ENCODE results near the gene ERI3. TPM values are rescaled to one million over a fixed set of nuclear protein-coding genes. Genes with fewer than 3 reads are reported as not detected.

The ERI3 gene, protein sequence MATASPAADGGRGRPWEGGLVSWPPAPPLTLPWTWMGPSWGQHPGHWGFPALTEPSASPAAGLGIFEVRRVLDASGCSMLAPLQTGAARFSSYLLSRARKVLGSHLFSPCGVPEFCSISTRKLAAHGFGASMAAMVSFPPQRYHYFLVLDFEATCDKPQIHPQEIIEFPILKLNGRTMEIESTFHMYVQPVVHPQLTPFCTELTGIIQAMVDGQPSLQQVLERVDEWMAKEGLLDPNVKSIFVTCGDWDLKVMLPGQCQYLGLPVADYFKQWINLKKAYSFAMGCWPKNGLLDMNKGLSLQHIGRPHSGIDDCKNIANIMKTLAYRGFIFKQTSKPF
- polyA plus RNA-seq (92.5 and 109 TPM in 2 replicates), polyA minus RNA-seq (54.8 and 57.2 TPM in 2 replicates)

DNA sequence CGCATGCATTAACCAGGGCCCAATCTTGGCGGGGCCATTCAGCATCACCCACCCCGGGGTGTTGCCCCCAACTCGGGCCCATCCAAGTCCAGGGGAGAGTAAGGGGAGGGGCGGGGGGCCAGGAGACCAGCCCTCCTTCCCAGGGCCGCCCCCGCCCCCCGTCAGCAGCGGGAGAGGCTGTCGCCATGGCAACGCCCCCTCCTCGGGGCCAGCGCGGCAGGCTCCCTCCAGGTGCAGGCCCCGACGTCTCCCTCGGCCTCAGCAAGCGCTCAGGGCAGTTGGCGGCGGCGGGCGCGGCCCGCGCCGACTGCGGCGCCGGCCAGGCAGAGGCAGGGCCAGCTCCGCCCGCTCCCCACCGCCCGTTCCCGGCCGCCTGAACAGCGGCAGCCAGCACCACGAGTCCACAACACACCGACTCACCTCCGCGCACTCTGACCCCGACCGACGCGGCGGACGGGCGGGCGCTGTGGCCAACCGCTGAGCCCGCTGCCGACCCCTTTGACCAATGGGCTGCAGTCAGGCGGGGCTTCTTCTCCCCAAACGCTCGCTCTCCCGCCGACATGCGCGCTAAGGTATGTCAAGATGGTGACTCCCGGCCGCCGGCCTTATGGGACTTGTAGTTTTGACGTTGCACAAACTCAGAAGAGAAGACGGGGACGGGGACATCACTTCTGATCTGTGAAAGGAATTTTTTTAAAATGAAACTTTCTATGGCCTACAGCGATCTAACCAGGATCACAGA lies at the start of gene ERI3:
ERI3 (minus strand) TSS at position 418 of the 742 bp plus-strand sequence; CDS start at position 187, 231 bp downstream.
- Histone ChIP-seq H2AFZ (ENCODE audit: low read depth, low read length) (peak within 1 kb of the TSS; percentile 85), H3K9me3 (ENCODE audit: low read length) (no peaks in the 10 kb centered on the region), H3K79me2 (replicated peaks; ENCODE audit: insufficient read depth, low read length) (peaks cover 22% of the 10 kb centered on the region), H3F3A (ENCODE audit: insufficient read depth, low read length, poor library complexity, severe bottlenecking) (no peaks in the 10 kb centered on the region), H3K27ac (ENCODE audit: low read length) (peak within 1 kb of the TSS; percentile 39), H3K4me2 (ENCODE audit: low read length) (peak within 1 kb of the TSS; percentile 74), H3K36me3 (ENCODE audit: insufficient read depth, low read length) (peaks cover 3% of the 10 kb centered on the region), H4K20me1 (ENCODE audit: insufficient read depth) (no peaks in the 10 kb centered on the region), H3K9ac (ENCODE audit: low read length) (peak within 1 kb of the TSS; percentile 78), H3K27me3 (ENCODE audit: insufficient read depth, low read depth, low read length) (no peaks in the 10 kb centered on the region), H3K9me2 (ENCODE audit: insufficient read depth, low read length) (no peaks in the 10 kb centered on the region), H3K4me3 (ENCODE audit: low read length) (peak within 1 kb of the TSS; percentile 95)
- TF ChIP-seq, protein P1, sequence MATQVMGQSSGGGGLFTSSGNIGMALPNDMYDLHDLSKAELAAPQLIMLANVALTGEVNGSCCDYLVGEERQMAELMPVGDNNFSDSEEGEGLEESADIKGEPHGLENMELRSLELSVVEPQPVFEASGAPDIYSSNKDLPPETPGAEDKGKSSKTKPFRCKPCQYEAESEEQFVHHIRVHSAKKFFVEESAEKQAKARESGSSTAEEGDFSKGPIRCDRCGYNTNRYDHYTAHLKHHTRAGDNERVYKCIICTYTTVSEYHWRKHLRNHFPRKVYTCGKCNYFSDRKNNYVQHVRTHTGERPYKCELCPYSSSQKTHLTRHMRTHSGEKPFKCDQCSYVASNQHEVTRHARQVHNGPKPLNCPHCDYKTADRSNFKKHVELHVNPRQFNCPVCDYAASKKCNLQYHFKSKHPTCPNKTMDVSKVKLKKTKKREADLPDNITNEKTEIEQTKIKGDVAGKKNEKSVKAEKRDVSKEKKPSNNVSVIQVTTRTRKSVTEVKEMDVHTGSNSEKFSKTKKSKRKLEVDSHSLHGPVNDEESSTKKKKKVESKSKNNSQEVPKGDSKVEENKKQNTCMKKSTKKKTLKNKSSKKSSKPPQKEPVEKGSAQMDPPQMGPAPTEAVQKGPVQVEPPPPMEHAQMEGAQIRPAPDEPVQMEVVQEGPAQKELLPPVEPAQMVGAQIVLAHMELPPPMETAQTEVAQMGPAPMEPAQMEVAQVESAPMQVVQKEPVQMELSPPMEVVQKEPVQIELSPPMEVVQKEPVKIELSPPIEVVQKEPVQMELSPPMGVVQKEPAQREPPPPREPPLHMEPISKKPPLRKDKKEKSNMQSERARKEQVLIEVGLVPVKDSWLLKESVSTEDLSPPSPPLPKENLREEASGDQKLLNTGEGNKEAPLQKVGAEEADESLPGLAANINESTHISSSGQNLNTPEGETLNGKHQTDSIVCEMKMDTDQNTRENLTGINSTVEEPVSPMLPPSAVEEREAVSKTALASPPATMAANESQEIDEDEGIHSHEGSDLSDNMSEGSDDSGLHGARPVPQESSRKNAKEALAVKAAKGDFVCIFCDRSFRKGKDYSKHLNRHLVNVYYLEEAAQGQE (IDR thresholded peaks at IDR 0.05; ENCODE audit: borderline replicate concordance): no peak
- TF ChIP-seq MXI1 (conservative IDR thresholded peaks at IDR 0.05; ENCODE audit: poor library complexity, severe bottlenecking) (peak; percentile 98), RAD21 (conservative IDR thresholded peaks at IDR 0.05) (peak; percentile 48), EP300 (conservative IDR thresholded peaks at IDR 0.05; ENCODE audit: poor library complexity, severe bottlenecking) (peak; percentile 42), POLR2AphosphoS5 (IDR thresholded peaks at IDR 0.05) (peak; percentile 81), TAF1 (IDR thresholded peaks at IDR 0.05; ENCODE audit: low read depth) (no peak), EZH2 (IDR thresholded peaks at IDR 0.05; ENCODE audit: borderline replicate concordance, insufficient read depth, low read length, poor library complexity, severe bottlenecking) (no peak), SMC3 (conservative IDR thresholded peaks at IDR 0.05; ENCODE audit: poor library complexity) (peak; percentile 52)
- TF ChIP-seq, protein P2, sequence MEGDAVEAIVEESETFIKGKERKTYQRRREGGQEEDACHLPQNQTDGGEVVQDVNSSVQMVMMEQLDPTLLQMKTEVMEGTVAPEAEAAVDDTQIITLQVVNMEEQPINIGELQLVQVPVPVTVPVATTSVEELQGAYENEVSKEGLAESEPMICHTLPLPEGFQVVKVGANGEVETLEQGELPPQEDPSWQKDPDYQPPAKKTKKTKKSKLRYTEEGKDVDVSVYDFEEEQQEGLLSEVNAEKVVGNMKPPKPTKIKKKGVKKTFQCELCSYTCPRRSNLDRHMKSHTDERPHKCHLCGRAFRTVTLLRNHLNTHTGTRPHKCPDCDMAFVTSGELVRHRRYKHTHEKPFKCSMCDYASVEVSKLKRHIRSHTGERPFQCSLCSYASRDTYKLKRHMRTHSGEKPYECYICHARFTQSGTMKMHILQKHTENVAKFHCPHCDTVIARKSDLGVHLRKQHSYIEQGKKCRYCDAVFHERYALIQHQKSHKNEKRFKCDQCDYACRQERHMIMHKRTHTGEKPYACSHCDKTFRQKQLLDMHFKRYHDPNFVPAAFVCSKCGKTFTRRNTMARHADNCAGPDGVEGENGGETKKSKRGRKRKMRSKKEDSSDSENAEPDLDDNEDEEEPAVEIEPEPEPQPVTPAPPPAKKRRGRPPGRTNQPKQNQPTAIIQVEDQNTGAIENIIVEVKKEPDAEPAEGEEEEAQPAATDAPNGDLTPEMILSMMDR (IDR thresholded peaks at IDR 0.05; ENCODE audit: poor library complexity, severe bottlenecking): peak; percentile 31
